GM23248 (cell line): Measurements from ENCODE around the gene NFKBIA. TPM values are rescaled to one million over a fixed set of nuclear protein-coding genes. Genes with fewer than 3 reads are reported as not detected.
A peak's percentile ranks its signal among the peaks of the same experiment; 100 is the strongest.

Experiments
- DNase-seq: peaks from one replicate; pipeline ENCODE4 v3.0.0-alpha.2; 2015
- H2AFZ ChIP-seq: fragments of 200-600 bp; sonication (generic); 2 replicates; pipeline ENCODE4 v1.6.1; 2016; ENCODE audit warnings: antibody characterized with exemption
- H3F3A ChIP-seq: fragments of 200-600 bp; sonication (generic); 2 replicates; pipeline ENCODE4 v1.6.1; 2016; ENCODE audit warnings: mild to moderate bottlenecking, antibody characterized with exemption, mixed run types; ENCODE audit not compliant: insufficient read depth
- H3K27ac ChIP-seq: fragments of 200-600 bp; sonication (generic); 2 replicates; pipeline ENCODE4 v1.5.1; 2016; ENCODE audit warnings: mild to moderate bottlenecking
- H3K27me3 ChIP-seq: fragments of 200-600 bp; sonication (generic); replicated peaks from 2 replicates; pipeline ENCODE4 v1.6.1; 2016; ENCODE audit warnings: mild to moderate bottlenecking; ENCODE audit not compliant: insufficient read depth
- H3K36me3 ChIP-seq: fragments of 200-600 bp; sonication (generic); 2 replicates; pipeline ENCODE4 v1.6.1; 2016; ENCODE audit warnings: low read depth, mild to moderate bottlenecking
- H3K4me1 ChIP-seq: fragments of 200-600 bp; sonication (generic); 2 replicates; pipeline ENCODE4 v1.6.1; 2016; ENCODE audit warnings: mild to moderate bottlenecking; ENCODE audit not compliant: insufficient read depth
- H3K4me2 ChIP-seq: fragments of 200-600 bp; sonication (generic); one replicate; pipeline ENCODE4 v1.6.1; 2016; ENCODE audit warnings: mild to moderate bottlenecking; ENCODE audit not compliant: unreplicated experiment
- H3K4me3 ChIP-seq: fragments of 200-600 bp; sonication (generic); 2 replicates; pipeline ENCODE4 v1.5.1; 2016; ENCODE audit warnings: mild to moderate bottlenecking
- H3K79me2 ChIP-seq: fragments of 200-600 bp; sonication (generic); 2 replicates; pipeline ENCODE4 v1.6.1; 2016; ENCODE audit warnings: mild to moderate bottlenecking; ENCODE audit not compliant: insufficient read depth
- H3K9ac ChIP-seq: fragments of 200-600 bp; sonication (generic); 2 replicates; pipeline ENCODE4 v1.6.1; 2016; ENCODE audit warnings: mild to moderate bottlenecking
- H3K9me2 ChIP-seq: fragments of 200-600 bp; sonication (generic); 2 replicates; pipeline ENCODE4 v1.6.1; 2016; ENCODE audit warnings: mixed run types, mild to moderate bottlenecking, moderate library complexity; ENCODE audit not compliant: insufficient read depth
- H3K9me3 ChIP-seq: fragments of 200-600 bp; sonication (generic); one replicate; pipeline ENCODE4 v1.6.1; 2017; ENCODE audit warnings: low read depth
- H4K20me1 ChIP-seq: fragments of 200-600 bp; sonication (generic); 2 replicates; pipeline ENCODE4 v1.6.0; 2016; ENCODE audit not compliant: insufficient read depth
- EZH2 ChIP-seq: fragments of 200-600 bp; sonication (generic); IDR thresholded peaks from 2 replicates; pipeline ENCODE4 v1.6.1; 2018; ENCODE audit warnings: antibody characterized with exemption, mild to moderate bottlenecking; ENCODE audit not compliant: insufficient read depth, poor library complexity, severe bottlenecking
- EZH2phosphoT487 ChIP-seq: fragments of 200-600 bp; sonication (generic); IDR thresholded peaks from 2 replicates; pipeline ENCODE4 v1.6.1; 2018; ENCODE audit warnings: antibody characterized with exemption, moderate library complexity, mild to moderate bottlenecking, low read depth; ENCODE audit not compliant: insufficient read depth
- WGBS, 2 experiments: methylation state at CpG; one replicate each; pipeline ENCODE4 v1.1.6; 2015 to 2017; ENCODE audit warnings: low lambda C conversion rate in 2 of 2, low coverage in 1 of 2; ENCODE audit errors: missing lambda C conversion rate in 2 of 2; 5-methylcytosine and 5-hydroxymethylcytosine counted together
- in situ Hi-C: fragments of 300-500 bp; cut with MboI; formaldehyde crosslinking; loops from 2 replicates; pipeline ENCODE4 v1.15.0; 2020
- polyA plus RNA-seq: library from polyadenylated mRNA; unstranded; fragments of >200 nt; fragmentation: Nextera tagmentation; extraction: Ambion mirVana; gene quantifications from 2 replicates; pipeline ENCODE4 v1.2.1, GENCODE V29; 2016
- total RNA-seq: library from RNA; depleted of rRNA; stranded (reverse); fragments of >200 nt; shearing (Covaris generic); gene quantifications from 2 replicates; pipeline ENCODE4 v1.2.3, GENCODE V29; 2014

Gene NFKBIA
- total and polyA plus RNA-seq, 2 experiments from 2014 or later, result 40.2 to 60.4 TPM

- H3K4me2 ChIP-seq, result peak overlapping the region; percentile 23
- H3K9me3 ChIP-seq, result no peaks in the 10 kb centered on the region
- DNase-seq, result peak; percentile 87
- H3K4me3 ChIP-seq, result no peak overlapping the region
- peak overlapping the region; percentile 73 for H2AFZ ChIP-seq
- peak overlapping the region; percentile 69 for H3K9ac ChIP-seq
- in situ Hi-C loops, result no loop called here
- H3K27me3 ChIP-seq, result no peaks in the 10 kb centered on the region
- H3K4me1 ChIP-seq, result peaks cover 33% of the 10 kb centered on the region
- H3K9me2 ChIP-seq, result no peaks in the 10 kb centered on the region
- H4K20me1 ChIP-seq, result no peaks in the 10 kb centered on the region
- no peak for TF ChIP-seq EZH2phosphoT487
- no peak for TF ChIP-seq EZH2
- 29 to 35% methylated on average over 10 to 12 of the region's 12 CpGs for WGBS, 2 experiments
- peak overlapping the region; percentile 91 for H3K27ac ChIP-seq
- no peaks in the 10 kb centered on the region for H3K36me3 ChIP-seq
- H3K79me2 ChIP-seq, result no peaks in the 10 kb centered on the region
- peaks cover 27% of the 10 kb centered on the region for H3F3A ChIP-seq
Measured at GRCh38 chr14:35366056-35366451, 38.5 kb downstream of the NFKBIA start.

- H3K4me1 ChIP-seq, result peaks cover 32% of the 10 kb centered on the region
- H3K9ac ChIP-seq, result peak overlapping the region; percentile 69
- peak overlapping the region; percentile 29 for H3K4me3 ChIP-seq
Measured at GRCh38 chr14:35365130-35366055, 39.2 kb downstream of the NFKBIA start.

GRCh38 chr14:35362911-35363374 is 41.6 kb downstream of the NFKBIA start:
- DNase-seq, result no peak
- Histone ChIP-seq H3K4me3 (no peak overlapping the region), H3K27me3 (no peaks in the 10 kb centered on the region), H3K36me3 (no peaks in the 10 kb centered on the region), H3K9me2 (no peaks in the 10 kb centered on the region), H3K27ac (no peak overlapping the region), H3F3A (peaks cover 14% of the 10 kb centered on the region), H3K79me2 (no peaks in the 10 kb centered on the region), H2AFZ (no peak overlapping the region), H3K4me2 (no peak overlapping the region), H3K9me3 (no peaks in the 10 kb centered on the region), H3K9ac (no peak overlapping the region), H4K20me1 (no peaks in the 10 kb centered on the region), H3K4me1 (peaks cover 27% of the 10 kb centered on the region)
- 92 to 94% methylated on average over 22 to 25 of the region's 25 CpGs for WGBS, 2 experiments
- in situ Hi-C loops, result no loop called here
- TF ChIP-seq EZH2 (no peak), EZH2phosphoT487 (no peak)

More at GRCh38 chr14:35365130-35366055, 39.2 kb downstream of the NFKBIA start:
- in situ Hi-C loops, result no loop called here
- Histone ChIP-seq H3K27me3 (no peaks in the 10 kb centered on the region), H3F3A (peaks cover 20% of the 10 kb centered on the region), H2AFZ (peak overlapping the region; percentile 73), H3K79me2 (no peaks in the 10 kb centered on the region), H3K9me2 (no peaks in the 10 kb centered on the region), H4K20me1 (no peaks in the 10 kb centered on the region), H3K9me3 (no peaks in the 10 kb centered on the region), H3K27ac (peak overlapping the region; percentile 91), H3K36me3 (no peaks in the 10 kb centered on the region), H3K4me2 (peak overlapping the region; percentile 52)
- peak; percentile 97 for DNase-seq
- WGBS, 2 experiments, result 6 to 7% methylated on average over 13 of the region's 13 CpGs
- TF ChIP-seq EZH2 (no peak), EZH2phosphoT487 (no peak)

GRCh38 chr14:35362450-35362849 is 42.1 kb downstream of the NFKBIA start:
- Histone ChIP-seq H3K4me2 (no peak overlapping the region), H3K27ac (no peak overlapping the region), H3K9me2 (no peaks in the 10 kb centered on the region), H3F3A (peaks cover 14% of the 10 kb centered on the region), H3K9ac (no peak overlapping the region), H3K4me1 (peaks cover 24% of the 10 kb centered on the region), H4K20me1 (no peaks in the 10 kb centered on the region), H2AFZ (no peak overlapping the region), H3K36me3 (no peaks in the 10 kb centered on the region), H3K4me3 (no peak overlapping the region), H3K79me2 (no peaks in the 10 kb centered on the region), H3K9me3 (no peaks in the 10 kb centered on the region), H3K27me3 (no peaks in the 10 kb centered on the region)
- WGBS, 2 experiments, result 48 to 53% methylated on average over 3 of the region's 3 CpGs
- in situ Hi-C loops, result no loop called here
- TF ChIP-seq EZH2phosphoT487 (no peak), EZH2 (no peak)
- DNase-seq, result no peak
